Measurements from ENCODE around the gene HAGHL. TPM values are rescaled to one million over a fixed set of nuclear protein-coding genes. Genes with fewer than 3 reads are reported as not detected.

HAGHL gene
- total and polyA plus RNA-seq, 2 experiments from 2014 or later, result 15.5 to 31.5 TPM

DNA sequence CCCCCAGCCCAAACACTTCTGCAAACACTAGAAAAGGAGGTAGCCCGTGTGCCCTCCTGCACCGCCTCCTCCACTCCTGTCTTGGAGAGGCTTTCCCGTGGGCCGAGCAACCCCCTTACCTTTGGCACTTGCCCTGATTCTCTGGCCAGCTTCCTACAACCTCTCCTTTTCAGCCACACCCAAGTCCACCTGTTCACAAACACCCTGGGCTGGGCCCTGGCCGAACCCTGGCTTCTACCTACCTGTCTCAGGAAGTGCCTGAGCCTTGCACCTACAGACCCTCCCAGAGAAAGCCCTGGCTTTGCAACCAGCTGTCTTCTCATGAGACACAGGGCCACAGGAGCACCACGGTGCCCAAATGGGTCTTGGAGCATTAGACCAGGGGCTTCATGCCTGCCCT, 8.0 kb upstream of the HAGHL start:
- TF ChIP-seq, protein P1, sequence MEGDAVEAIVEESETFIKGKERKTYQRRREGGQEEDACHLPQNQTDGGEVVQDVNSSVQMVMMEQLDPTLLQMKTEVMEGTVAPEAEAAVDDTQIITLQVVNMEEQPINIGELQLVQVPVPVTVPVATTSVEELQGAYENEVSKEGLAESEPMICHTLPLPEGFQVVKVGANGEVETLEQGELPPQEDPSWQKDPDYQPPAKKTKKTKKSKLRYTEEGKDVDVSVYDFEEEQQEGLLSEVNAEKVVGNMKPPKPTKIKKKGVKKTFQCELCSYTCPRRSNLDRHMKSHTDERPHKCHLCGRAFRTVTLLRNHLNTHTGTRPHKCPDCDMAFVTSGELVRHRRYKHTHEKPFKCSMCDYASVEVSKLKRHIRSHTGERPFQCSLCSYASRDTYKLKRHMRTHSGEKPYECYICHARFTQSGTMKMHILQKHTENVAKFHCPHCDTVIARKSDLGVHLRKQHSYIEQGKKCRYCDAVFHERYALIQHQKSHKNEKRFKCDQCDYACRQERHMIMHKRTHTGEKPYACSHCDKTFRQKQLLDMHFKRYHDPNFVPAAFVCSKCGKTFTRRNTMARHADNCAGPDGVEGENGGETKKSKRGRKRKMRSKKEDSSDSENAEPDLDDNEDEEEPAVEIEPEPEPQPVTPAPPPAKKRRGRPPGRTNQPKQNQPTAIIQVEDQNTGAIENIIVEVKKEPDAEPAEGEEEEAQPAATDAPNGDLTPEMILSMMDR (IDR thresholded peaks at IDR 0.05; ENCODE audit: poor library complexity), result no peak
- TF ChIP-seq EZH2phosphoT487 (IDR thresholded peaks at IDR 0.05; ENCODE audit: low read depth, severe bottlenecking, unreplicated experiment) (no peak), EZH2 (IDR thresholded peaks at IDR 0.05; ENCODE audit: borderline replicate concordance) (no peak)
- H3K79me2 ChIP-seq, result no peaks in the 10 kb centered on the region
- no peaks in the 10 kb centered on the region for H3K36me3 ChIP-seq (replicated peaks; ENCODE audit: insufficient read depth, low read depth)
- no peak overlapping the region for H3K4me2 ChIP-seq
- 91% methylated on average over 6 of the region's 6 CpGs for WGBS (ENCODE audit: low lambda C conversion rate, missing lambda C conversion rate)
- H3K4me3 ChIP-seq, result no peak overlapping the region
- H3K9me3 ChIP-seq (ENCODE audit: low read depth), result no peaks in the 10 kb centered on the region
- H3K9me2 ChIP-seq (replicated peaks; ENCODE audit: insufficient read depth), result no peaks in the 10 kb centered on the region
- no peak overlapping the region for H2AFZ ChIP-seq
- H3K4me1 ChIP-seq (ENCODE audit: insufficient read depth), result peaks cover 25% of the 10 kb centered on the region
- H3K27me3 ChIP-seq, result peaks cover 16% of the 10 kb centered on the region
- H3K27ac ChIP-seq, result no peak overlapping the region
- no peak for DNase-seq (ENCODE audit: low spot score)
- H4K20me1 ChIP-seq (ENCODE audit: insufficient read depth, poor library complexity, severe bottlenecking), result peaks cover 11% of the 10 kb centered on the region

- no peak overlapping the region for H2AFZ ChIP-seq
- WGBS (ENCODE audit: low lambda C conversion rate, missing lambda C conversion rate), result 26% methylated on average over 16 of the region's 16 CpGs
- TF ChIP-seq EZH2phosphoT487 (IDR thresholded peaks at IDR 0.05; ENCODE audit: low read depth, severe bottlenecking, unreplicated experiment) (no peak), EZH2 (IDR thresholded peaks at IDR 0.05; ENCODE audit: borderline replicate concordance) (no peak)
- TF ChIP-seq, protein P1 (IDR thresholded peaks at IDR 0.05; ENCODE audit: poor library complexity), result no peak
- H3K4me1 ChIP-seq (ENCODE audit: insufficient read depth), result peaks cover 22% of the 10 kb centered on the region
- DNase-seq (ENCODE audit: low spot score), result no peak
- peak overlapping the region; percentile 100 for H3K4me2 ChIP-seq
- peaks cover 12% of the 10 kb centered on the region for H3K27me3 ChIP-seq
- no peaks in the 10 kb centered on the region for H3K9me3 ChIP-seq (ENCODE audit: low read depth)
- peaks cover 11% of the 10 kb centered on the region for H4K20me1 ChIP-seq (ENCODE audit: insufficient read depth, poor library complexity, severe bottlenecking)
- H3K36me3 ChIP-seq (replicated peaks; ENCODE audit: insufficient read depth, low read depth), result no peaks in the 10 kb centered on the region
- no peaks in the 10 kb centered on the region for H3K79me2 ChIP-seq
- peak overlapping the region; percentile 96 for H3K27ac ChIP-seq
- no peak overlapping the region for H3K4me3 ChIP-seq
- H3K9me2 ChIP-seq (replicated peaks; ENCODE audit: insufficient read depth), result no peaks in the 10 kb centered on the region
These were observed 7.0 kb upstream of the HAGHL start for GRCh38 chr16:719815-720446.

DNA sequence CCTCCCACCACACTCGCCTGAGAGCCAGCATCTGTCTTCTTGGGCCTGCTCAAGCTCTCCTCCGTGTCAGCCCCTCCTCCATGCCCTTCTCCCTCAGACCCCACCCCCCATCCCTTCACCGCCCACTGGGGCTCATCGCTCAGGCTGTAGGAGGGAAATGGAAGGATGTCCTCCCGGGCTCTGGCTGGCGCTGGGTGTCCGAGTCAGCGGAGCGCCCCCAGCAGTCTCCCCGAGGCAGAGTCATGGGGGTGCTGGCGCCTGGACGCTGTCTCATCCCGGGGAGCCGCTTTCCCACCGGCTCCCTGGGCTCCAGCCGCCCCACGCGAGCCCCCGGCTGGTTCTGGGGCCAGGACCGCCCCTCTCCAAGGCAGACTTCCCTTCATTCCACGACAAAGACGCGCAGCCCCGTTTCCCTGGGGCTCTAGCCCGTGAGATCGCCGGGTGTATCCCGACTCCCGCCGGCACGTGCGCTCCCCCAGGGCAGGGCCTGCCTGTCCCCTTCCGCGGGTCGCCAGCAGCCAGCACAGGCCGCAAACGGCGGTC, 6.4 kb upstream of the HAGHL start:
- WGBS (ENCODE audit: low lambda C conversion rate, missing lambda C conversion rate), result 2% methylated on average over 37 of the region's 38 CpGs
- peak overlapping the region; percentile 97 for H2AFZ ChIP-seq
- no peaks in the 10 kb centered on the region for H3K36me3 ChIP-seq (replicated peaks; ENCODE audit: insufficient read depth, low read depth)
- H3K9me3 ChIP-seq (ENCODE audit: low read depth), result no peaks in the 10 kb centered on the region
- peak overlapping the region; percentile 96 for H3K27ac ChIP-seq
- peaks cover 12% of the 10 kb centered on the region for H3K27me3 ChIP-seq
- H3K79me2 ChIP-seq, result no peaks in the 10 kb centered on the region
- peaks cover 11% of the 10 kb centered on the region for H4K20me1 ChIP-seq (ENCODE audit: insufficient read depth, poor library complexity, severe bottlenecking)
- H3K4me3 ChIP-seq, result peak overlapping the region; percentile 98
- H3K4me1 ChIP-seq (ENCODE audit: insufficient read depth), result peaks cover 19% of the 10 kb centered on the region
- no peaks in the 10 kb centered on the region for H3K9me2 ChIP-seq (replicated peaks; ENCODE audit: insufficient read depth)
- TF ChIP-seq, protein P1 (IDR thresholded peaks at IDR 0.05; ENCODE audit: poor library complexity), result no peak
- no peak for TF ChIP-seq EZH2 (IDR thresholded peaks at IDR 0.05; ENCODE audit: borderline replicate concordance)
- no peak for TF ChIP-seq EZH2phosphoT487 (IDR thresholded peaks at IDR 0.05; ENCODE audit: low read depth, severe bottlenecking, unreplicated experiment)
- peak; percentile 73 for DNase-seq (ENCODE audit: low spot score)
- peak overlapping the region; percentile 100 for H3K4me2 ChIP-seq
